Heart left ventricle (tissue), 13 donors: ENCODE data around the gene FYCO1.

ENCODE experiments used
- POLR2A ChIP-seq, 2 donors: fragments of 450-650 bp; IDR thresholded peaks; one replicate each; pipeline ENCODE4 v1.6.1; 2017; ENCODE audit warnings: antibody characterized with exemption in 2 of 2, mild to moderate bottlenecking in 2 of 2, moderate library complexity in 2 of 2
- TF ChIP-seq, protein P1 (sequence below), 12 donors: fragments of 200-600 bp; sonication (generic) in 4 of 12; IDR thresholded peaks; one replicate each; pipeline versions ENCODE4 v1.5.0 to v1.8.0; 2018 to 2022; ENCODE audit warnings: antibody characterized with exemption in 12 of 12, mild to moderate bottlenecking in 5 of 12
- donor health status: ischemic (EF 13 %, LVEDD 7.1; RV severe dilation, severe dysfunction).
- donor health status: DM: no; HTN: yes; CAD: no.
- donor health status: DM: no; HTN: no; CAD: no.
- donor health status: ischemic (EF 25% LVEDD 6.9; RV normal size, moderate dysfunction).
- donor health status: ischemic (EF 25% LVEDD 5.7; RV mildly dilated, moderate dysfunction).
- donor health status: ischemic (EF 35%, LVEDD 5.7; RV mildly dilated, moderate dysfunction).
- donor health status: nonischemic (EF 11% LVEDD 7.7; RV severe dilation, severe dysfunction).
- donor health status: DM: yes; HTN: yes; CAD: no.
- donor health status: PGD.
- donor health status: ischemic (EF 29% LVEDD 5.4; RV normal size, mild dysfunction).
- donor health status: nonischemic (EF 23%, LVEDD 6.1; RV moderate dilation, normal function).

- TF ChIP-seq, protein P1, sequence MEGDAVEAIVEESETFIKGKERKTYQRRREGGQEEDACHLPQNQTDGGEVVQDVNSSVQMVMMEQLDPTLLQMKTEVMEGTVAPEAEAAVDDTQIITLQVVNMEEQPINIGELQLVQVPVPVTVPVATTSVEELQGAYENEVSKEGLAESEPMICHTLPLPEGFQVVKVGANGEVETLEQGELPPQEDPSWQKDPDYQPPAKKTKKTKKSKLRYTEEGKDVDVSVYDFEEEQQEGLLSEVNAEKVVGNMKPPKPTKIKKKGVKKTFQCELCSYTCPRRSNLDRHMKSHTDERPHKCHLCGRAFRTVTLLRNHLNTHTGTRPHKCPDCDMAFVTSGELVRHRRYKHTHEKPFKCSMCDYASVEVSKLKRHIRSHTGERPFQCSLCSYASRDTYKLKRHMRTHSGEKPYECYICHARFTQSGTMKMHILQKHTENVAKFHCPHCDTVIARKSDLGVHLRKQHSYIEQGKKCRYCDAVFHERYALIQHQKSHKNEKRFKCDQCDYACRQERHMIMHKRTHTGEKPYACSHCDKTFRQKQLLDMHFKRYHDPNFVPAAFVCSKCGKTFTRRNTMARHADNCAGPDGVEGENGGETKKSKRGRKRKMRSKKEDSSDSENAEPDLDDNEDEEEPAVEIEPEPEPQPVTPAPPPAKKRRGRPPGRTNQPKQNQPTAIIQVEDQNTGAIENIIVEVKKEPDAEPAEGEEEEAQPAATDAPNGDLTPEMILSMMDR (IDR thresholded peaks at IDR 0.05) = no peak
- no peak for TF ChIP-seq POLR2A (IDR thresholded peaks at IDR 0.05)
These were observed 40.5 kb downstream of the FYCO1 start for GRCh38 chr3:45955017-45955647.
